ENCODE data around the gene DOCK11. TPM values are rescaled to one million over a fixed set of nuclear protein-coding genes. Genes with fewer than 3 reads are reported as not detected.

The DOCK11 gene
- total RNA-seq, 1 experiment from 2014 or later: 2.1 TPM

DNA sequence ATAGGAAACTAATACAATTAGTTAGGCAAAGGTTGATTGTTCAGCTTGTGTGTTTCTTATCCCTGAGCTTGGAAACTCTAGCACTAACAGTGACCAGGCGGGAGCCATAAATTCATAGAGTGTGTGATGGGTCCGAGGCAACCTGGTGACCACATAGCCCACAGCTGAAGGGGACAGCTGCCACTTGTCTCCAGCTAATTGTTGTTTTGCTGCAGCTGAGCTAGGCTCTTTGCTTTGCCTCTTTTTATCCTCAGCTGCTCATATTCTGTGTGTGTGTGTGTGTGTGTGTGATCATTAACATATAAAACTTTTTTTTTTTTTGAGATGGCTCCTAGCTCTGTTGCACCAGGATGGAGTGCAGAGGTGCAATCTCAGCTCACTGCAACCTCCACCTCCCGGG lies 53.2 kb downstream of the DOCK11 start:
- H3K9me3 ChIP-seq (ENCODE audit: low read depth, low read length, poor library complexity, severe bottlenecking): no peaks in the 10 kb centered on the region
- no peak overlapping the region for H3K27ac ChIP-seq (ENCODE audit: low read depth, low read length, poor library complexity, severe bottlenecking)
- no peaks in the 10 kb centered on the region for H3K4me1 ChIP-seq (ENCODE audit: insufficient read depth, low read length, poor library complexity, severe bottlenecking)
- DNase-seq (ENCODE audit: low spot score): no peak
- no peak overlapping the region for H3K4me3 ChIP-seq (ENCODE audit: low read depth, low read length, poor library complexity, severe bottlenecking)
- H3K36me3 ChIP-seq (ENCODE audit: insufficient read depth, low read length, poor library complexity, severe bottlenecking): no peaks in the 10 kb centered on the region
- ChIA-PET CTCF (no interaction called here), POLR2A (ENCODE audit: low non-redundant PET) (interaction anchor here (0.8 kb wide), 1 partner anchor 47 kb away, joined by 4 read pairs; no protein-coding TSS in a partner anchor)
- TF ChIP-seq, protein P1, sequence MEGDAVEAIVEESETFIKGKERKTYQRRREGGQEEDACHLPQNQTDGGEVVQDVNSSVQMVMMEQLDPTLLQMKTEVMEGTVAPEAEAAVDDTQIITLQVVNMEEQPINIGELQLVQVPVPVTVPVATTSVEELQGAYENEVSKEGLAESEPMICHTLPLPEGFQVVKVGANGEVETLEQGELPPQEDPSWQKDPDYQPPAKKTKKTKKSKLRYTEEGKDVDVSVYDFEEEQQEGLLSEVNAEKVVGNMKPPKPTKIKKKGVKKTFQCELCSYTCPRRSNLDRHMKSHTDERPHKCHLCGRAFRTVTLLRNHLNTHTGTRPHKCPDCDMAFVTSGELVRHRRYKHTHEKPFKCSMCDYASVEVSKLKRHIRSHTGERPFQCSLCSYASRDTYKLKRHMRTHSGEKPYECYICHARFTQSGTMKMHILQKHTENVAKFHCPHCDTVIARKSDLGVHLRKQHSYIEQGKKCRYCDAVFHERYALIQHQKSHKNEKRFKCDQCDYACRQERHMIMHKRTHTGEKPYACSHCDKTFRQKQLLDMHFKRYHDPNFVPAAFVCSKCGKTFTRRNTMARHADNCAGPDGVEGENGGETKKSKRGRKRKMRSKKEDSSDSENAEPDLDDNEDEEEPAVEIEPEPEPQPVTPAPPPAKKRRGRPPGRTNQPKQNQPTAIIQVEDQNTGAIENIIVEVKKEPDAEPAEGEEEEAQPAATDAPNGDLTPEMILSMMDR (conservative IDR thresholded peaks at IDR 0.05; ENCODE audit: low read depth, low read length): no peak
- TF ChIP-seq EZH2 (IDR thresholded peaks at IDR 0.05; ENCODE audit: borderline replicate concordance, low read depth, low read length, poor library complexity, severe bottlenecking): no peak
- intact Hi-C loops (cut with micrococcal nuclease; ENCODE audit: unreplicated experiment): no loop called here
- BruUV-seq (replicated peaks): no TSS peak
- H3K27me3 ChIP-seq (replicated peaks; ENCODE audit: insufficient read depth, low read depth, low read length, poor library complexity): no peaks in the 10 kb centered on the region

DNA sequence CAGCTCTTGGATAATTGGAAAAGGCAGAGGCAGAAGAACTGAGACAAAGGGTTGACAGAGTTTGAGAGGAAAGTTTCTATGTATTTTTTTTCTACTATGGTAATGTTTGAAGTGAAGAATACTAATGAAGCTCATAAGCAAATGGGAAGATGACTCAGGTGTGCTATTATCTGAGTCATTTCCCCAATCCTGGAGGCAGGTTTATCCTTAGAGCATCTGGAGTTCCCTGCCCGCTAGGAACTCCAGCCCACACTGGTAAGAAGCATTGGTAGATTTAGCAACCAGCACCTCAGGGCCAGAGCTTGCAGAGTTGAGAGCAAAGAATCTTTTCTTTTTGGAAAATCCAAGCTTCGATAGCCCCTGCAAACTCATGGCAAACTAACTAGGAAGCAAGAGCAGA lies 55.2 kb downstream of the DOCK11 start:
- CTCF ChIA-PET: no interaction called here
- DNase-seq (ENCODE audit: low spot score): no peak
- intact Hi-C loops (cut with micrococcal nuclease; ENCODE audit: unreplicated experiment): no loop called here
- no TSS peak for BruUV-seq (replicated peaks)
- Histone ChIP-seq H3K36me3 (ENCODE audit: insufficient read depth, low read length, poor library complexity, severe bottlenecking) (no peaks in the 10 kb centered on the region), H3K4me1 (ENCODE audit: insufficient read depth, low read length, poor library complexity, severe bottlenecking) (no peaks in the 10 kb centered on the region), H3K4me3 (ENCODE audit: low read depth, low read length, poor library complexity, severe bottlenecking) (no peak overlapping the region), H3K9me3 (ENCODE audit: low read depth, low read length, poor library complexity, severe bottlenecking) (no peaks in the 10 kb centered on the region), H3K27ac (ENCODE audit: low read depth, low read length, poor library complexity, severe bottlenecking) (no peak overlapping the region), H3K27me3 (replicated peaks; ENCODE audit: insufficient read depth, low read depth, low read length, poor library complexity) (no peaks in the 10 kb centered on the region)
- POLR2A ChIA-PET (ENCODE audit: low non-redundant PET): no interaction called here
- no peak for TF ChIP-seq EZH2 (IDR thresholded peaks at IDR 0.05; ENCODE audit: borderline replicate concordance, low read depth, low read length, poor library complexity, severe bottlenecking)
- TF ChIP-seq, protein P1 (conservative IDR thresholded peaks at IDR 0.05; ENCODE audit: low read depth, low read length): no peak

DNA sequence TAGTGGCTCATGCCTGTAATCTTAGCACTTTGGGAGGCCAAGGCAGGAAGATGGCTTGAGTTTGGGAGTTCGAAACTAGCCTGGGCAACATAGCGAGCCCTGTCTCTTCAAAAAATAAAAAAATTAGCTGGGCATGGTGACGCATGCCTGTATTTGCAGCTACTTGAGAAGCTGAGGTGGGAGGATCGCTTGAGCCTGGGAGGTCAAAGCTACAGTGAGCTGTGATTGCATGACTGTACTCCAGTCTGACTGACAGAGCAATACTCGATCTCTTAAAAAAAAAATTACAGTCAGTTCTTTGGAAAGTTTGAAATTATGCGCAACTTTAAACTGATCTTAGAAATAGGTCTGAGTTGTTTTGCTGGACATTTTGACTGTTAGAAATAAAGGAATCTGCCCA lies 55.8 kb downstream of the DOCK11 start:
- no peak for DNase-seq (ENCODE audit: low spot score)
- ChIA-PET CTCF (no interaction called here), POLR2A (ENCODE audit: low non-redundant PET) (no interaction called here)
- intact Hi-C loops (cut with micrococcal nuclease; ENCODE audit: unreplicated experiment): no loop called here
- no peaks in the 10 kb centered on the region for H3K9me3 ChIP-seq (ENCODE audit: low read depth, low read length, poor library complexity, severe bottlenecking)
- H3K27ac ChIP-seq (ENCODE audit: low read depth, low read length, poor library complexity, severe bottlenecking): no peak overlapping the region
- no TSS peak for BruUV-seq (replicated peaks)
- H3K4me3 ChIP-seq (ENCODE audit: low read depth, low read length, poor library complexity, severe bottlenecking): no peak overlapping the region
- no peaks in the 10 kb centered on the region for H3K4me1 ChIP-seq (ENCODE audit: insufficient read depth, low read length, poor library complexity, severe bottlenecking)
- no peaks in the 10 kb centered on the region for H3K36me3 ChIP-seq (ENCODE audit: insufficient read depth, low read length, poor library complexity, severe bottlenecking)
- TF ChIP-seq EZH2 (IDR thresholded peaks at IDR 0.05; ENCODE audit: borderline replicate concordance, low read depth, low read length, poor library complexity, severe bottlenecking): no peak
- TF ChIP-seq, protein P1 (conservative IDR thresholded peaks at IDR 0.05; ENCODE audit: low read depth, low read length): no peak
- H3K27me3 ChIP-seq (replicated peaks; ENCODE audit: insufficient read depth, low read depth, low read length, poor library complexity): no peaks in the 10 kb centered on the region
